PFSK-1 (cell line): ENCODE measurements around the gene SELENBP1.

Experiments used
- POLR2AphosphoS5 ChIP-seq: IDR thresholded peaks from 2 replicates; pipeline ENCODE4 v1.6.1; 2012; ENCODE audit warnings: low read depth, mild to moderate bottlenecking, control low read depth, low read length, moderate library complexity
- REST ChIP-seq, 2 experiments: IDR thresholded peaks; 2 replicates each; pipeline versions ENCODE4 v1.6.1 to v1.8.0; 2011 to 2012; ENCODE audit warnings: low read depth in 2 of 2, low read length in 2 of 2, control low read depth in 1 of 2, inconsistent platforms in 1 of 2, mild to moderate bottlenecking in 1 of 2, moderate library complexity in 1 of 2; ENCODE audit not compliant: insufficient read depth in 1 of 2
- SIN3A ChIP-seq: IDR thresholded peaks from 2 replicates; pipeline ENCODE4 v1.6.1; 2012; ENCODE audit warnings: mild to moderate bottlenecking, low read length, moderate library complexity, borderline replicate concordance; ENCODE audit not compliant: insufficient read depth
- TAF1 ChIP-seq: IDR thresholded peaks from 2 replicates; pipeline ENCODE4 v1.6.1; 2012; ENCODE audit warnings: low read length, control low read depth, borderline replicate concordance; ENCODE audit not compliant: insufficient read depth

GRCh38 chr1:151419819-151420218 is 47.3 kb upstream of the SELENBP1 start:
- no peak for TF ChIP-seq POLR2AphosphoS5
- TF ChIP-seq TAF1 = no peak
- TF ChIP-seq REST (IDR thresholded peaks at IDR 0.05; ENCODE audit: insufficient read depth in 1 of 2, low read depth in 2 of 2, low read length in 2 of 2) = no peak
- no peak for TF ChIP-seq SIN3A
